Osteoblast (primary cell): Measurements from ENCODE around the gene CBFA2T3. TPM values are rescaled to one million over a fixed set of nuclear protein-coding genes. Genes with fewer than 3 reads are reported as not detected.

ENCODE experiments used
- DNase-seq: peaks from one replicate; pipeline ENCODE4 v3.0.0; 2011; ENCODE audit warnings: low spot score, mixed read lengths; ENCODE audit not compliant: insufficient read length; ENCODE audit errors: missing footprints
- H2AFZ ChIP-seq: 2 replicates; pipeline ENCODE4 v1.6.0; 2011; ENCODE audit warnings: mild to moderate bottlenecking, low read length
- H3K27ac ChIP-seq: 2 replicates; pipeline ENCODE4 v1.5.1; 2011; ENCODE audit warnings: mild to moderate bottlenecking, low read depth, low read length, moderate library complexity
- H3K27me3 ChIP-seq: 2 replicates; pipeline ENCODE4 v1.6.0; 2012; ENCODE audit warnings: mild to moderate bottlenecking, control low read depth, inconsistent platforms, low read length, moderate library complexity; ENCODE audit not compliant: insufficient read depth
- H3K36me3 ChIP-seq: 2 replicates; pipeline ENCODE4 v1.5.1; 2011; ENCODE audit warnings: mild to moderate bottlenecking, low read length, control low read depth, moderate library complexity; ENCODE audit not compliant: insufficient read depth
- H3K4me1 ChIP-seq: 2 replicates; pipeline ENCODE4 v1.5.1; 2011; ENCODE audit warnings: mild to moderate bottlenecking, low read length, control low read depth, moderate library complexity; ENCODE audit not compliant: insufficient read depth
- H3K4me2 ChIP-seq: 2 replicates; pipeline ENCODE4 v1.6.0; 2011; ENCODE audit warnings: mild to moderate bottlenecking, low read length; ENCODE audit not compliant: insufficient read depth
- H3K4me3 ChIP-seq: fragments of 200-600 bp; sonication (generic); 3 replicates; pipeline ENCODE4 v1.5.1; 2012; ENCODE audit warnings: mild to moderate bottlenecking, low read length, inconsistent platforms; ENCODE audit not compliant: insufficient read depth
- H3K79me2 ChIP-seq: 2 replicates; pipeline ENCODE4 v1.6.0; 2012; ENCODE audit warnings: mild to moderate bottlenecking, low read length, control low read depth, inconsistent platforms; ENCODE audit not compliant: insufficient read depth
- H3K9me3 ChIP-seq: 2 replicates; pipeline ENCODE4 v1.5.1; 2011; ENCODE audit warnings: low read depth, low read length, control low read depth
- H4K20me1 ChIP-seq: 2 replicates; pipeline ENCODE4 v1.6.0; 2012; ENCODE audit warnings: mild to moderate bottlenecking, low read length, control low read depth; ENCODE audit not compliant: insufficient read depth
- CTCF ChIP-seq: IDR thresholded peaks from 2 replicates; pipeline ENCODE4 v1.5.1; 2011; ENCODE audit warnings: mild to moderate bottlenecking, low read depth, low read length, moderate library complexity; ENCODE audit errors: extremely low read depth
- total RNA-seq: library from RNA; depleted of rRNA; stranded (reverse); fragments of >200 nt; gene quantifications from 2 replicates; pipeline ENCODE4 v1.2.3, GENCODE V29; 2012

The CBFA2T3 gene
- total RNA-seq, 1 donor, result not detected

- Histone ChIP-seq H2AFZ (no peak overlapping the region), H3K27ac (no peak overlapping the region), H3K4me1 (no peaks in the 10 kb centered on the region), H3K9me3 (no peaks in the 10 kb centered on the region), H3K4me2 (no peak overlapping the region), H3K27me3 (peaks cover 16% of the 10 kb centered on the region), H3K36me3 (no peaks in the 10 kb centered on the region), H4K20me1 (no peaks in the 10 kb centered on the region), H3K79me2 (no peaks in the 10 kb centered on the region), H3K4me3 (no peak overlapping the region)
- DNase-seq, result no peak
- TF ChIP-seq CTCF, result no peak
Measured at GRCh38 chr16:88977812-88978607, 1.0 kb upstream of the CBFA2T3 start.

- no peak overlapping the region for H3K27ac ChIP-seq
- peaks cover 31% of the 10 kb centered on the region for H3K27me3 ChIP-seq
- TF ChIP-seq CTCF, result no peak
- no peaks in the 10 kb centered on the region for H4K20me1 ChIP-seq
- H3K4me2 ChIP-seq, result no peak overlapping the region
- H3K4me3 ChIP-seq, result no peak overlapping the region
- no peaks in the 10 kb centered on the region for H3K9me3 ChIP-seq
- no peaks in the 10 kb centered on the region for H3K36me3 ChIP-seq
- no peaks in the 10 kb centered on the region for H3K79me2 ChIP-seq
- H2AFZ ChIP-seq, result no peak overlapping the region
- DNase-seq, result no peak
- H3K4me1 ChIP-seq, result no peaks in the 10 kb centered on the region
Measured at GRCh38 chr16:88976366-88977017, 515 bp downstream of the CBFA2T3 start.

GRCh38 chr16:88975511-88976061 lies 1.4 kb downstream of the CBFA2T3 start:
- Histone ChIP-seq H3K36me3 (no peaks in the 10 kb centered on the region), H3K4me2 (no peak overlapping the region), H3K79me2 (no peaks in the 10 kb centered on the region), H3K4me1 (no peaks in the 10 kb centered on the region), H3K9me3 (no peaks in the 10 kb centered on the region), H3K4me3 (no peak overlapping the region), H4K20me1 (no peaks in the 10 kb centered on the region), H3K27me3 (peaks cover 33% of the 10 kb centered on the region), H2AFZ (no peak overlapping the region), H3K27ac (no peak overlapping the region)
- no peak for DNase-seq
- TF ChIP-seq CTCF, result no peak

GRCh38 chr16:88974916-88975215 lies 2.1 kb downstream of the CBFA2T3 start:
- no peak for TF ChIP-seq CTCF
- Histone ChIP-seq H3K27me3 (peaks cover 33% of the 10 kb centered on the region), H3K79me2 (no peaks in the 10 kb centered on the region), H2AFZ (no peak overlapping the region), H4K20me1 (no peaks in the 10 kb centered on the region), H3K9me3 (no peaks in the 10 kb centered on the region), H3K4me3 (no peak overlapping the region), H3K4me1 (no peaks in the 10 kb centered on the region), H3K27ac (no peak overlapping the region), H3K36me3 (no peaks in the 10 kb centered on the region), H3K4me2 (no peak overlapping the region)
- DNase-seq, result no peak
